IMR-90 (cell line): ENCODE results near the gene KIAA0232.

Experiments
- CEBPB ChIP-seq: IDR thresholded peaks from 2 replicates; pipeline ENCODE4 v1.6.1; 2012; ENCODE audit warnings: low read depth, low read length, improper control_type of control experiment
- MAZ ChIP-seq: IDR thresholded peaks from 2 replicates; pipeline ENCODE4 v1.6.1; 2012; ENCODE audit warnings: low read depth, mild to moderate bottlenecking, low read length, improper control_type of control experiment, moderate library complexity, borderline replicate concordance
- POLR2A ChIP-seq: IDR thresholded peaks from 2 replicates; pipeline ENCODE4 v1.6.1; 2012; ENCODE audit warnings: mild to moderate bottlenecking, low read depth, low read length
- RAD21 ChIP-seq: IDR thresholded peaks from 2 replicates; pipeline ENCODE4 v1.6.1; 2012; ENCODE audit warnings: low read length, improper control_type of control experiment
- TF ChIP-seq, protein P1 (sequence below): conservative IDR thresholded peaks from 2 replicates; pipeline ENCODE4 v1.5.1; 2012; ENCODE audit warnings: mild to moderate bottlenecking, low read depth, low read length, improper control_type of control experiment
- TF ChIP-seq, protein P2 (sequence below): fragments of 150-350 bp; IDR thresholded peaks from 2 replicates; pipeline ENCODE4 v1.6.1; 2017; ENCODE audit warnings: mild to moderate bottlenecking, antibody characterized with exemption, low read length, low read depth
- TF ChIP-seq, protein P3 (sequence below): fragments of 150-350 bp; IDR thresholded peaks from 2 replicates; pipeline ENCODE4 v1.6.1; 2016; ENCODE audit warnings: low read depth, mild to moderate bottlenecking, low read length, moderate library complexity, borderline replicate concordance

DNA sequence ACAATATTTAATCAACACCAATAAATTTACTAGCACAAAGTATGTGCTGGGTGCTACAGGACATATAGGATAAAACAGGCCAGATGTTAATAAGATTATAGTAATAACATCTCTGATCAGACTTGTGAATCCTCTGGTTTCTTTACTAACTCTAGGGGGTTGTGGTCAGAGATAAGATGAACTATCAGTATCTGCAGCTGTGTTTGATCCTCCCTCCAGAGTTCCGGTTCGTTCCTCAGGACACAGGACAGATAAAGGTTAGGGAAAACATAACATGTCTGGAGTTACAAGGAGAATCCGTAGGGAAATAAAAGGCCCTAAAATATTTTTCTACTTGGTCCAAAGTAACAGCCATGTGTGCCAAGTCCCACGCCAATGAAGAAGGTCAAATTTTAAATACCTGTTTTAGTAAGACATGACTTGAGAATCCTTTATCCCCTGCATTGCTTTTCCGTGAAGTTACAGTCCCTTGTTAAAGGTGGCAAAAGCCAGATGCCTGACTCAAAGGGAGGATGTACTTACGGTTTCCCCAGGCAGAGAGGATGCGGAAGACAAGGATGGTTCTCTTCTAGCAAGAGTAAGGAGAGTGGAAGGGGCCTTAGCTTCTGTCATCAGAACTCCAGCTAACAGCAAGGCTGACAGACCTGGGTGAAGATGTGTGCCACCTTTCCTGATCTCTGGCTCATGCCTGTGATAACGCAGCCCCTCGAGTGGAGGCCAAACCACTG is 44.4 kb downstream of the KIAA0232 start:
- no peak for TF ChIP-seq POLR2A
- no peak for TF ChIP-seq RAD21
- TF ChIP-seq, protein P1, sequence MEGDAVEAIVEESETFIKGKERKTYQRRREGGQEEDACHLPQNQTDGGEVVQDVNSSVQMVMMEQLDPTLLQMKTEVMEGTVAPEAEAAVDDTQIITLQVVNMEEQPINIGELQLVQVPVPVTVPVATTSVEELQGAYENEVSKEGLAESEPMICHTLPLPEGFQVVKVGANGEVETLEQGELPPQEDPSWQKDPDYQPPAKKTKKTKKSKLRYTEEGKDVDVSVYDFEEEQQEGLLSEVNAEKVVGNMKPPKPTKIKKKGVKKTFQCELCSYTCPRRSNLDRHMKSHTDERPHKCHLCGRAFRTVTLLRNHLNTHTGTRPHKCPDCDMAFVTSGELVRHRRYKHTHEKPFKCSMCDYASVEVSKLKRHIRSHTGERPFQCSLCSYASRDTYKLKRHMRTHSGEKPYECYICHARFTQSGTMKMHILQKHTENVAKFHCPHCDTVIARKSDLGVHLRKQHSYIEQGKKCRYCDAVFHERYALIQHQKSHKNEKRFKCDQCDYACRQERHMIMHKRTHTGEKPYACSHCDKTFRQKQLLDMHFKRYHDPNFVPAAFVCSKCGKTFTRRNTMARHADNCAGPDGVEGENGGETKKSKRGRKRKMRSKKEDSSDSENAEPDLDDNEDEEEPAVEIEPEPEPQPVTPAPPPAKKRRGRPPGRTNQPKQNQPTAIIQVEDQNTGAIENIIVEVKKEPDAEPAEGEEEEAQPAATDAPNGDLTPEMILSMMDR, result no peak
- TF ChIP-seq, protein P2, sequence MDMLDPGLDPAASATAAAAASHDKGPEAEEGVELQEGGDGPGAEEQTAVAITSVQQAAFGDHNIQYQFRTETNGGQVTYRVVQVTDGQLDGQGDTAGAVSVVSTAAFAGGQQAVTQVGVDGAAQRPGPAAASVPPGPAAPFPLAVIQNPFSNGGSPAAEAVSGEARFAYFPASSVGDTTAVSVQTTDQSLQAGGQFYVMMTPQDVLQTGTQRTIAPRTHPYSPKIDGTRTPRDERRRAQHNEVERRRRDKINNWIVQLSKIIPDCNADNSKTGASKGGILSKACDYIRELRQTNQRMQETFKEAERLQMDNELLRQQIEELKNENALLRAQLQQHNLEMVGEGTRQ, result no peak
- TF ChIP-seq CEBPB, result no peak
- TF ChIP-seq MAZ, result no peak
- TF ChIP-seq, protein P3, sequence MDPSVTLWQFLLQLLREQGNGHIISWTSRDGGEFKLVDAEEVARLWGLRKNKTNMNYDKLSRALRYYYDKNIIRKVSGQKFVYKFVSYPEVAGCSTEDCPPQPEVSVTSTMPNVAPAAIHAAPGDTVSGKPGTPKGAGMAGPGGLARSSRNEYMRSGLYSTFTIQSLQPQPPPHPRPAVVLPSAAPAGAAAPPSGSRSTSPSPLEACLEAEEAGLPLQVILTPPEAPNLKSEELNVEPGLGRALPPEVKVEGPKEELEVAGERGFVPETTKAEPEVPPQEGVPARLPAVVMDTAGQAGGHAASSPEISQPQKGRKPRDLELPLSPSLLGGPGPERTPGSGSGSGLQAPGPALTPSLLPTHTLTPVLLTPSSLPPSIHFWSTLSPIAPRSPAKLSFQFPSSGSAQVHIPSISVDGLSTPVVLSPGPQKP, result no peak
